CD14-positive monocyte (primary cell): ENCODE data around the gene ZIC5. TPM values are rescaled to one million over a fixed set of nuclear protein-coding genes. Genes with fewer than 3 reads are reported as not detected.

Source experiments
- DNase-seq, 3 donors: peaks; one replicate each; pipeline ENCODE4 v3.0.0-alpha.2; 2011 to 2022
- H2AFZ ChIP-seq: 2 replicates; pipeline ENCODE4 v1.6.0; 2012; ENCODE audit warnings: mild to moderate bottlenecking, low read depth, low read length, inconsistent platforms; ENCODE audit not compliant: insufficient read depth, poor library complexity, severe bottlenecking
- H3K27ac ChIP-seq, 2 donors: 1 replicate in 1 of 2; 2 replicates in 1 of 2; pipeline ENCODE4 v1.5.1; 2012 to 2013; ENCODE audit warnings: low read length in 2 of 2, control low read depth in 1 of 2, inconsistent platforms in 1 of 2, low read depth in 1 of 2, mild to moderate bottlenecking in 1 of 2
- H3K27me3 ChIP-seq, 2 donors: one replicate each; pipeline versions ENCODE4 v1.6.0 to v1.6.1; 2011 to 2013; ENCODE audit warnings: low read length in 2 of 2; ENCODE audit not compliant: control insufficient read depth in 2 of 2, insufficient read depth in 2 of 2
- H3K36me3 ChIP-seq, 2 donors: replicated peaks in 1 of 2; 1 replicate in 1 of 2; 2 replicates in 1 of 2; pipeline versions ENCODE4 v1.5.1 to v1.6.1; 2012 to 2013; ENCODE audit warnings: low read length in 2 of 2, control low read depth in 1 of 2, inconsistent platforms in 1 of 2, mild to moderate bottlenecking in 1 of 2; ENCODE audit not compliant: insufficient read depth in 2 of 2, control insufficient read depth in 1 of 2
- H3K4me1 ChIP-seq, 2 donors: 1 replicate in 1 of 2; 2 replicates in 1 of 2; pipeline versions ENCODE4 v1.5.1 to v1.6.1; 2012 to 2013; ENCODE audit warnings: low read length in 2 of 2, control low read depth in 1 of 2, inconsistent platforms in 1 of 2, mild to moderate bottlenecking in 1 of 2, moderate library complexity in 1 of 2; ENCODE audit not compliant: insufficient read depth in 2 of 2, control insufficient read depth in 1 of 2
- H3K4me2 ChIP-seq: replicated peaks from 2 replicates; pipeline ENCODE3; 2012; ENCODE audit warnings: low read length, moderate library complexity, mild to moderate bottlenecking; ENCODE audit not compliant: poor library complexity, severe bottlenecking; ENCODE audit errors: extremely low read depth
- H3K4me3 ChIP-seq, 3 experiments: fragments of 200-600 bp in 1 of 3; sonication (generic) in 1 of 3; replicated peaks in 1 of 3; 1 replicate in 2 of 3; 2 replicates in 1 of 3; pipeline ENCODE4 v1.5.1; 2011 to 2013; ENCODE audit warnings: low read length in 3 of 3, mild to moderate bottlenecking in 3 of 3, control low read depth in 2 of 3, low read depth in 2 of 3, inconsistent platforms in 1 of 3, moderate library complexity in 1 of 3
- H3K79me2 ChIP-seq: 2 replicates; pipeline ENCODE4 v1.6.0; 2012; ENCODE audit warnings: mild to moderate bottlenecking, control low read depth, inconsistent platforms, low read length, moderate library complexity; ENCODE audit not compliant: insufficient read depth
- H3K9ac ChIP-seq: 2 replicates; pipeline ENCODE4 v1.6.0; 2017; ENCODE audit warnings: low read length, mild to moderate bottlenecking; ENCODE audit not compliant: insufficient read depth, poor library complexity, severe bottlenecking
- H3K9me3 ChIP-seq, 2 donors: replicated peaks in 1 of 2; 1 replicate in 1 of 2; 2 replicates in 1 of 2; pipeline versions ENCODE4 v1.5.1 to v1.6.1; 2012 to 2013; ENCODE audit warnings: low read length in 2 of 2, control low read depth in 1 of 2; ENCODE audit not compliant: control insufficient read depth in 1 of 2, insufficient read depth in 1 of 2
- H4K20me1 ChIP-seq: 2 replicates; pipeline ENCODE4 v1.6.0; 2012; ENCODE audit warnings: mild to moderate bottlenecking, low read length, control low read depth, moderate library complexity; ENCODE audit not compliant: insufficient read depth
- H3K27ac Mint-ChIP-seq, 7 donors: one replicate each; pipeline ENCODE4 v1.8.0; 2020; ENCODE audit warnings: mild to moderate bottlenecking in 7 of 7, mixed read lengths in 7 of 7, moderate library complexity in 6 of 7, inconsistent platforms in 2 of 7
- H3K27me3 Mint-ChIP-seq, 3 donors: one replicate each; pipeline ENCODE4 v1.8.0; 2021 to 2022; ENCODE audit warnings: low read depth in 3 of 3, mild to moderate bottlenecking in 3 of 3, mixed read lengths in 3 of 3, moderate library complexity in 3 of 3, inconsistent platforms in 1 of 3
- H3K36me3 Mint-ChIP-seq, 2 donors: one replicate each; pipeline ENCODE4 v1.8.0; 2020; ENCODE audit warnings: mixed read lengths in 2 of 2, inconsistent platforms in 1 of 2, mild to moderate bottlenecking in 1 of 2
- H3K4me1 Mint-ChIP-seq: one replicate; pipeline ENCODE4 v1.8.0; 2020; ENCODE audit warnings: mild to moderate bottlenecking, mixed read lengths
- H3K4me3 Mint-ChIP-seq, 2 donors: one replicate each; pipeline ENCODE4 v1.8.0; 2020; ENCODE audit warnings: mild to moderate bottlenecking in 2 of 2, mixed read lengths in 2 of 2, moderate library complexity in 1 of 2
- H3K9me3 Mint-ChIP-seq, 7 donors: one replicate each; pipeline ENCODE4 v1.8.0; 2020 to 2022; ENCODE audit warnings: mixed read lengths in 7 of 7, mild to moderate bottlenecking in 6 of 7, moderate library complexity in 6 of 7, inconsistent platforms in 2 of 7
- CTCF ChIP-seq: fragments of 200-600 bp; IDR thresholded peaks from one replicate; pipeline ENCODE4 v1.8.0; 2022; ENCODE audit warnings: antibody characterized with exemption, mild to moderate bottlenecking
- whole genome bisulfite sequencing: methylation state at CpG from one replicate; pipeline ENCODE4 v1.1.5; 2013; ENCODE audit warnings: missing lambda C conversion rate; ENCODE audit not compliant: insufficient coverage; 5-methylcytosine and 5-hydroxymethylcytosine counted together
- intact Hi-C, 2 donors: fragments of 100-400 bp; cut with micrococcal nuclease; formaldehyde crosslinking; loops; one replicate each; pipeline versions ENCODE4 v1.15.0 to v1.15.1; 2023
- polyA plus RNA-seq, 3 donors: library from polyadenylated mRNA; depleted of rRNA in 1 of 3; unstranded in 2 of 3; stranded (reverse) in 1 of 3; fragments of 300-500 nt in 2 of 3; fragments of >200 nt in 1 of 3; fragmentation: Illumina TruSeq in 2 of 3; gene quantifications; 1 replicate in 2 of 3; 2 replicates in 1 of 3; pipeline ENCODE4 v1.2.3, GENCODE V29; 2012 to 2021

ZIC5 gene
- polyA plus RNA-seq, 3 donors: not detected

- Histone ChIP-seq H3K4me1 (peaks cover 2 to 7% of the 10 kb centered on the region in 2 donors), H3K36me3 (no peaks in the 10 kb centered on the region), H4K20me1 (no peaks in the 10 kb centered on the region), H3K9me3 (peaks cover 0 to 39% of the 10 kb centered on the region in 2 donors), H3K79me2 (no peaks in the 10 kb centered on the region), H2AFZ (no peak overlapping the region), H3K27me3 (peaks cover 86 to 100% of the 10 kb centered on the region in 2 donors), H3K4me2 (no peak overlapping the region), H3K9ac (no peak overlapping the region), H3K27ac (no peak overlapping the region), H3K4me3 (no peak overlapping the region)
- peak overlapping the region in 1 of 2 donors; percentile 71 for H3K4me3 Mint-ChIP-seq
- WGBS: no CpG with 5 or more reads among the region's 8 CpGs
- H3K4me1 Mint-ChIP-seq: peaks cover 11% of the 10 kb centered on the region
- H3K36me3 Mint-ChIP-seq: peaks cover 0 to 2% of the 10 kb centered on the region in 2 donors
- peaks cover 83 to 88% (median 86%) of the 10 kb centered on the region in 3 donors for H3K27me3 Mint-ChIP-seq
- no peak for TF ChIP-seq CTCF
- intact Hi-C loops: no loop called here
- H3K9me3 Mint-ChIP-seq: peaks cover 0 to 18% (median 1%) of the 10 kb centered on the region in 7 donors
- no peak for DNase-seq
- no peak overlapping the region for H3K27ac Mint-ChIP-seq
These were observed 9.9 kb downstream of the ZIC5 start for GRCh38 chr13:99961636-99962035.

GRCh38 chr13:99960663-99961311 is 10.8 kb downstream of the ZIC5 start:
- Histone ChIP-seq H3K9me3 (peaks cover 0 to 43% of the 10 kb centered on the region in 2 donors), H3K4me3 (no peak overlapping the region), H3K27me3 (peaks cover 86 to 100% of the 10 kb centered on the region in 2 donors), H3K9ac (no peak overlapping the region), H4K20me1 (no peaks in the 10 kb centered on the region), H3K4me2 (no peak overlapping the region), H3K79me2 (no peaks in the 10 kb centered on the region), H3K4me1 (peaks cover 5 to 7% of the 10 kb centered on the region in 2 donors), H3K27ac (no peak overlapping the region), H2AFZ (no peak overlapping the region), H3K36me3 (no peaks in the 10 kb centered on the region)
- H3K36me3 Mint-ChIP-seq: peaks cover 0 to 4% of the 10 kb centered on the region in 2 donors
- H3K9me3 Mint-ChIP-seq: peaks cover 0 to 17% (median 4%) of the 10 kb centered on the region in 7 donors
- TF ChIP-seq CTCF: no peak
- WGBS: 7% methylated on average over 10 of the region's 13 CpGs
- peaks cover 83 to 88% (median 86%) of the 10 kb centered on the region in 3 donors for H3K27me3 Mint-ChIP-seq
- peaks cover 17% of the 10 kb centered on the region for H3K4me1 Mint-ChIP-seq
- H3K4me3 Mint-ChIP-seq: peak overlapping the region in 1 of 2 donors; percentile 71
- peak overlapping the region in 1 of 7 donors; percentile 38 for H3K27ac Mint-ChIP-seq
- intact Hi-C loops: no loop called here
- DNase-seq: no peak
